Activated effector memory CD4-positive, alpha-beta T cell treated with anti-CD3 and anti-CD28 coated beads, Interleukin-2, amount 50 U/mL, for 16 hours (primary cell): ENCODE results near the gene DOCK8.

Experiments
- DNase-seq: peaks from one replicate; pipeline ENCODE4 v3.0.0-alpha.2; 2020

DOCK8 gene

DNA sequence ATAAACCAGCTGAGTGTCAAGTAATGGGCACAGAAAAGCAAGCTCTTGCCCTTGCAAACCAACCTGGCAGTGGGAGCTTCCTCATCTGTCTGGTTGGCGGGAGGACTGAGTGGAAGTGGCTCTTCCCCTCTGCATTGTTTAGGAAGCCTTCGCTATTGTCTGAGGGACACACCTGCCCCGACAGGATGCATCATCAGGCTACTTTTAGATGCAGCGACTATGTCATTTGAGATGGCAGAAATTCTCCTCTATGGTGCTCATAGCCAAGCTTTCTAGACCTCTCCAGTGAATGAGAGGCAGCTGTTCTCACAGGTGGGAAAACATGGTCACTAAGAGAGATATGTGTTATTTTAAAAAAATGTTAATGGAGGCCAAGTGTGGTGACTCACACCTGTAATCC lies 104.0 kb downstream of the DOCK8 start:
- no peak for DNase-seq

- no peak for DNase-seq
Measured at GRCh38 chr9:324971-325370, 110.3 kb downstream of the DOCK8 start.

GRCh38 chr9:326667-327066 lies 112.0 kb downstream of the DOCK8 start:
- no peak for DNase-seq

- no peak for DNase-seq
Measured at GRCh38 chr9:328453-328852, 113.8 kb downstream of the DOCK8 start.

DNA sequence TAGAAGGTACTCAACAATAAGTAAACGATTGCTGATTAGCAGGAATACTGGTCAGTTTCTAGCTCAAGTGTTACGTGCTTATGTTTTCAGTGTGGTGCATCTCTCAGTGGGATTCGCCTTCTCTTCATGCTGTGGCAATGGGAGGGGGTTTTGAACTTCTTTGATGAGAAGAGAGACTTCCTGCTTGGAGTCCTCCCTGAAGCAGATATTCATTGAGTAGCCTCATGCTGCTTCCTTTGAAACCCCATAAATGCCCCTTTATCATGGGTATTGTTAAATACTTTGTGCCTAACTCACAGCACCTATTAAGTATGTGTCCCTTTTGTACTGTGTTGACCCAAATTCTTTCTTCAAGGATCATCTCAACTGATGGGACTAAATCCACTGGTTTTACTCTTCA lies 116.5 kb downstream of the DOCK8 start:
- no peak for DNase-seq

DNA sequence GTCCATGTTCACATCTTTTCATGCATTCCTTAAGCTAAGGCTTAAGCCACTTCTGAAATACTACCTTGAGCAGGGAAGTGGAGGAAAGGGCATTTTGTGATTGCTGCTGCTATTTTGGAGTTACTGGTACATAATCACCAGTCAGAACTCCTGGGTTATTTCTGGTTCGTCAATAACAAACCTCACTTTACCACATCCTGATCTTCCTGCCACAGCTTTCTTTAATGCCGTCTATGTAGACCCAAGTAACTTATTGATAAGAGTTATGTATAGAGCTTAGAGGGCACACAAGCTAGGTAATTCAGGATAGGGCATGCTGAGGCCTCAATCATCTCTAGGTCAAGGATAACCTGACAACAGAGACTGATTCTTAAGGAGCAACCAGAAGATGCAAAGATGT lies 120.7 kb downstream of the DOCK8 start:
- DNase-seq, result no peak

- no peak for DNase-seq
Measured at GRCh38 chr9:336039-336438, 121.4 kb downstream of the DOCK8 start.

- DNase-seq, result no peak
Measured at GRCh38 chr9:338602-339001, 123.9 kb downstream of the DOCK8 start.

DNA sequence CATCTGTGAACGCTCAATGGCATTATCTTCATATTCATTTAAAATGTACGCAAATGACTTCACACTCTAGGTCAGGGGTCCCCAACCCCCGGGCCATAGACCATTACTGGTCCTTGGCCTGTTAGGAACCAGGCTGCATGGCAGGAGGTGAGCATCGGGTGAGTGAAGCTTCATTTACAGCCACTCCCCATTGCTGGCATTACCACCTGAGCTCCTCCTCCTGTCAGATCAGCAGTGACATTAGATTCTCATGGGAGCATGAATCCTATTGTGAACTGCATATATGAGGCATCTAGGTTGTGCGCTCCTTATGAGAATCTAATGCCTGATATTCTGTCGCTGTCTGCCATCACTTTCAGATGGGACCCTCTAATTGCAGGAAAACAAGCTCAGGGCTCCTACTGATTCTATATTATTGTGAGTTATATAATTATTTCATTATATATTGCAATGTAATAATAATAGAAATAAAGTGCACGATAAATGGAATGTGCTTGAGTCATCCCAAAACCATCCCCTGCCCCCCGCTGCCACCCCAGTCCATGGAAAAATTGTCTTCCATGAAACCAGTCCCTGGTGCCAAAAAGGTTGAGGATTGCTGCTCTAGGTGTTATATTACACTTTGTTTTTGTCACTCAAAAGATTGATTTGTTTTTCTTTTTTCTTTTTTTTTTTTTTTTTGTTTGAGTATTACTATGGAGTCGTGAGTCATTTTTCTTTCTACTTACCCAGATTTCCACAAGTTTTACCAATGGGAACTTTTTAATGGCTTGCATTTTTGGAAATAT lies 127.2 kb downstream of the DOCK8 start:
- no peak for DNase-seq

- DNase-seq, result no peak
Measured at GRCh38 chr9:343773-344172, 129.1 kb downstream of the DOCK8 start.

DNA sequence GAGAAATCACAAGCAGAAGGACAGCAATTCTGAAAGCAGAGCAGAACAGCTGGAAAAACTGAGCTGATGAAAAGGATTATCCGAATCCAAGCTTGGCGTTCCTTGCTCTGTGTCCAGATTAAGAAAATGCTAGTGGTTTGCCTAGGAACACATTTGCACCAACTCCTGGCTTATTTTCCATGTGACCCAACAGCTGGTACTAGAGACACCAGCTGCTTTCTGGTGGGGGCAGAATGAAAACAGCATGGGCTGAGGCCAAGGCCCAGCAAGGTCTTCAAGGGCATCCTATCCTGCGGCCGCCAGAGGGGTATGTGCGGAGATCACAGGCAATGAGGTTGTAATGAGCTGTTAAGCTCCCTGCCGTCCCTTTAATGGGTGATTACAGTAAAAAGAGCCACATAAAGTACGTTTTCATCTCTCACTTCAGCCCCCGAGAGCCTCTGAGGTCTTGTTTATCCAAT lies 131.5 kb downstream of the DOCK8 start:
- DNase-seq, result no peak

DNA sequence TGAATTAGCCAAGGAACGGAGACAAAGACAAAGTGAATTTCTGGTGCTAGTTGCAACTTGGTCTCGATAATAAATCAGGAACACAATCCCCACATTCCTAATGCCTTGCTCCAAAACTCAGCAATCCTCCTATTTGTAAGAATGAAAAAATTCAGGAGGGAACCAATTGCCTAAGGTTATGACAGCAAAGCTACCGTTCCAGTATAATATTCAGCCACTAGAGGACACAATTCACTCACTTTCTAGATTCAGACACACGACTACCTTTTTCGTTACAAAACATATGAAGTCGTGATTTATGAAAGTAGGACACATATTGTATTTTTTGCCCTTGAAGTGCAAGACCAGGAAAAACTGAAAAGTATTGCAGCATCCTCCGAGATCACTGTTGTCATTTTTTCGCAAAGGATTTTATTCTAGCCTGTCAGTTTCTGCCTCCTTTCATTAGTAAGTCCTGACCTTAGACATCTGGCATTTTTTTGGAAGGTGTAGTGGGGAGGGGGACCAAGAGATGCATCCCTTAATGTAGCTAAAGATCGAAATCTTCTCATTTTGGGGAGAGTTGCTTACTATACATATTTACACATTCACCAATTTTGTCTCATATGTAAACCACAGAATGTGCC lies 133.1 kb downstream of the DOCK8 start:
- DNase-seq, result no peak

DNA sequence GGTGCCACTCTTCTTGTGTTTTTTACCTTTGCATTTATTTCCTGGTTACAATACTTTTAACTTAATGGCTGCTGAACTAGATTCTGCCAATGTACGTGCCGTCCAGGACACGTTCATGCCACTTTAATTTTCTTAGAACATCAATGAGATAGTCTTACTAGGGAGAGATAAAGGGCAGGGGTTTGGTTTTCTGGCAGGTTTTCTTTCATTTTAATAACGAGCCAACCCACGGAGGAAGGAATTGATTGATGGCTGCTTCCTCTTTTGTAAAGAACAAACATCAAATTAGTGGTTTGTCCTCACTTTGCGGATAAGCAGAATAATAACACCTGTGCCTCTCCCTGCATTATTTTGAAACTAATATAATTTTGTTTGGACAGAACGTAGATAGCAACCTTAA lies 135.7 kb downstream of the DOCK8 start:
- no peak for DNase-seq

GRCh38 chr9:351916-352315 lies 137.3 kb downstream of the DOCK8 start:
- DNase-seq, result no peak

- DNase-seq, result no peak
Measured at GRCh38 chr9:353077-353476, 138.4 kb downstream of the DOCK8 start.

- DNase-seq, result no peak
Measured at GRCh38 chr9:354453-354852, 139.8 kb downstream of the DOCK8 start.

DNA sequence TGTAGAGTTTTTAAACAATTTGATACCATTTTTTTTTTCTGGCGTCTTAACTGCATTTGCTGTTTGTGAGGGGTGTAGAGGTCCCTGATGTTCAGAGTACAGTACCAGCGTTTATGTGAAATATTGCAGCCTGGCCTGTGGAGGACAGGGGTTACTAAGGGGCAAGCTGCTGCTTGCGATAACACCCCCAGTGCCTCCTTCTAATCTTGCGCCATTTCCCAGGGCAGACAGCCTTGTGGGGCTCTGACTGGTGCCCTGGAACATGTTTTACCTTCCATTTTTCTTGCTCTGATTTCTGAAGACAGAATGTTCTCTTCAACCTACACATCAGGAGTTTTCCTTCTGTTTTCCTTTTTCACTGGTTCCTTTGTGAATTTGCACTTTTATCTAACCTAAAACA lies 142.9 kb downstream of the DOCK8 start:
- DNase-seq, result no peak

DNA sequence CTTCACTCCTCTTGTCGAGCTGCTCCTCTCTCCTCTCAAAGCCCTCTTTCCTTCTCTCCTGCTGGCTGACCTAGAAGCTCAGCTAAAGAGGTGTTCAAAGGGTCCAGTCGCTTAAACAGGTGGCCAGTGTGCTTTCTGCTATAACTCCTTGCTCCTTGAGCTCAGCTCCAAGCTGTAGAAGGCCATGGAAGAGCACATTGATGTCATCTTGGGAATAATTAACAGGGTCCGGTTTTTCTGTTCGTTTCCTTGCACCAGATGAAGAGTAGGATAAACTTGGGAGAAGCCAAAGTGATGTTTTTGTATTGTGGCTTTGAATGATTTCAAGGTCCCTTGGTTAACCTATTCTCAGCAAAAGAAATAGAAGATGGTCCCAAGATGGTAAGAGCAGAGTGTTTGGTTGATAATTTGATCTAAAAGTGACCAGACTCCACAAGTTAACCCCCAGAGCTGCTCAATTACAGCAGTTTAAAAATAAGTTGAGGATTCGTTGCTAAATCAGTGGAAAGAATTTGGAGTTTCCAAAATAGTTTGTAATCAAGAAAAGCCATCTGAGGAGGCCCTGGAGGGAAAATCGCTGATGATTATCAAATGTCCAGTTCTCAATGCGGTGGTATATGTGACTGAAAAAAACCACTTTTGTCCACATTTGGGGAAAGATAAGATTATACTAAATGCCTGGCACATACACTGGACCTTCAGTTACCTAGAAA lies 148.1 kb downstream of the DOCK8 start:
- no peak for DNase-seq

DNA sequence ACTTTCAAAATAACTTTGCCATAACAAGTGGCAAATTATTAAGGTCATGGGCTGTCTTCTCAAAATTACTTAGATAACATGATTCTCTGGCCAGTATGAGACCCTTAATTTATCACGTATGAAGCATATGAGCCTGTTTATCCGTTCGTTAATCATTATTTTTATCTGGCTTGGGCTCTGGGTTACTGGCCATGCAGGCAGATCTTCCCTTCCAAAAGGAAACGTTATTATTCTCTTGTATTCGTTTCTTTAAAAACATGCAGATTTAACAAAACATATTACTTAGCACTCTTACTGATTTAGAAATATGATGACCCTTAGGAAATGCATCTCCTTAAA lies 148.6 kb downstream of the DOCK8 start:
- DNase-seq, result no peak

DNA sequence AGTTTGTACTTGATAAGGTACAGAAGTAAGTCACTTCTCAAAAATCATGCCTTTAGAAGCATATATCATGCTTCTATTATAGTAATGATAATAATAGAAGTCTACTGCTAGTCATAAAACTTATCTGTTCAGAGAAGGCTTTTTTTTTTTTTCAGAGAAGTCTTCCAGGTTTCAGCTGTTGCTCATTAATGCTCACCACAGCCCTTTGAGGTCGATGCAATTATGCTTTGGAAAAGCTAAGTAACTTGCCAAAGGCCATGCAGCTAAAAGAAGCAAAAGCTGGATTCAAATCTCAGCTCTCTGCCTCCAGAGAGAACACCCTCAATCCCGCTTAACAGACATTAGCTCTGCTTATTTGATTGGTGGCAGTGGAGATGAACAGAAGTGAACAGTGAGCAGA lies 150.8 kb downstream of the DOCK8 start:
- no peak for DNase-seq

DNA sequence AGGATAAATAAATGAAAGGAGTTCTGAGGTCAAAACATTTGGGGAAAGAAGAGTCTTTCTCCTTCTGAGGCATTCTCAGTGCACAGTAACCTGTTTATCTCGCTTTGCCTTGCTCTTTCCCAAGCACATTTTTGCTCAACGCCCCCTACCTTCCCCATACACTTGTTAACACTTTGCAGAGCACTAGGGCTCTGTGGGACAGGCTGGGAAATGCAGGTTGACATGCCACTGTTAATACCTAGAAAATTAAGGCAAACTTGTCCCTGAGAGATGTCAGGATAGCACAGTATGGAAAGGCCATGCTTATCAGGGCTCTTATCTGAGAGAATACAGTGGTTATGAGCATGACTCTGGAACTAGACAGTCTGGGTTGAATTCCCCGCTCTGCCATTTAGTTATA lies 152.0 kb downstream of the DOCK8 start:
- no peak for DNase-seq

DNA sequence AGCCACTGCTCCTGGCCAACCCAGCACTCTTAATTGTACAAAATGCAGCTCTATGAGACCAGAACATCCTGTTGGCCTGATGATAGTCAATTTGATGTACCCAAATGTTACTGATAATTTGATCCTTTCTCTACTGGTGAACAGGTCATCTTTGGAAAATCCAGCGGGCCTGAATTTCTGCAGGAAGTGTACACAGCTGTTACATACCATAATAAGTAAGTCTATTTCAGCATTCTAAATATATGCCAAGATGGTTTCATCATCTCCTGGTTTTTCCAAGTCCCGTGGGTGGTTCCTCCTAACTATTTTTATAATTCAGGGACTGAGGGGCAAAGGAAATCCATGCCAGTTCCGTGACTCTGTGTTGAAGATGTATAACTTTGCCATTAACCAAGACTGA lies 155.4 kb downstream of the DOCK8 start:
- DNase-seq, result no peak

- DNase-seq, result no peak
Measured at GRCh38 chr9:371349-371748, 156.7 kb downstream of the DOCK8 start.

GRCh38 chr9:372128-372527 lies 157.5 kb downstream of the DOCK8 start:
- no peak for DNase-seq
